Thymus (tissue), 11 donors: ENCODE measurements around the gene GALNTL6. TPM values are rescaled to one million over a fixed set of nuclear protein-coding genes. Genes with fewer than 3 reads are reported as not detected.

Experiments
- DNase-seq, 9 donors: peaks; one replicate each; pipeline ENCODE4 v3.0.0-alpha.2; 2013; ENCODE audit warnings: low spot score in 9 of 9, low read depth in 6 of 9, missing footprints in 1 of 9
- H3K27ac ChIP-seq, 2 donors: one replicate each; pipeline ENCODE4 v1.5.1; 2013; ENCODE audit warnings: control low read depth in 1 of 2, low read depth in 1 of 2, low read length in 1 of 2, mild to moderate bottlenecking in 1 of 2, moderate library complexity in 1 of 2
- H3K27me3 ChIP-seq, 2 donors: one replicate each; pipeline ENCODE4 v1.5.1; 2013; ENCODE audit warnings: low read length in 1 of 2; ENCODE audit not compliant: control insufficient read depth in 2 of 2, insufficient read depth in 1 of 2
- H3K36me3 ChIP-seq, 2 donors: one replicate each; pipeline ENCODE4 v1.5.1; 2013; ENCODE audit warnings: low read length in 1 of 2, mild to moderate bottlenecking in 1 of 2, moderate library complexity in 1 of 2; ENCODE audit not compliant: control insufficient read depth in 2 of 2, insufficient read depth in 2 of 2
- H3K4me1 ChIP-seq, 2 donors: one replicate each; pipeline ENCODE4 v1.5.1; 2013; ENCODE audit warnings: low read length in 2 of 2; ENCODE audit not compliant: control insufficient read depth in 2 of 2, insufficient read depth in 2 of 2
- H3K4me3 ChIP-seq, 2 donors: one replicate each; pipeline ENCODE4 v1.5.1; 2013; ENCODE audit warnings: low read length in 2 of 2, control low read depth in 1 of 2, mild to moderate bottlenecking in 1 of 2
- H3K9me3 ChIP-seq, 2 donors: one replicate each; pipeline ENCODE4 v1.5.1; 2013; ENCODE audit warnings: low read length in 1 of 2, mild to moderate bottlenecking in 1 of 2; ENCODE audit not compliant: control insufficient read depth in 2 of 2, insufficient read depth in 1 of 2
- WGBS: extraction: QIAGEN DNeasy Blood & Tissue Kit; methylation state at CpG from one replicate; pipeline ENCODE4 v1.1.7; 2013; 5-methylcytosine and 5-hydroxymethylcytosine counted together
- polyA plus RNA-seq: library from polyadenylated mRNA; stranded (reverse); fragments of 200-250 nt; gene quantifications from one replicate; pipeline ENCODE4 v1.2.3, GENCODE V29; 2013
- total RNA-seq: library from RNA; stranded (reverse); fragments of 120-200 nt; gene quantifications from one replicate; pipeline ENCODE4 v1.2.4, GENCODE V29; 2013
- donor health status: healthy.

The GALNTL6 gene
- total and polyA plus RNA-seq, 2 donors = 0.05 TPM

GRCh38 chr4:172631832-172632231 is 818.6 kb downstream of the GALNTL6 start:
- Histone ChIP-seq H3K9me3 (no peaks in the 10 kb centered on the region), H3K4me1 (no peaks in the 10 kb centered on the region)
- no peak for DNase-seq

GRCh38 chr4:172648471-172648870 is 835.3 kb downstream of the GALNTL6 start:
- DNase-seq = no peak
- Histone ChIP-seq H3K27me3 (no peaks in the 10 kb centered on the region), H3K4me1 (no peaks in the 10 kb centered on the region), H3K36me3 (no peaks in the 10 kb centered on the region), H3K4me3 (no peak overlapping the region), H3K9me3 (no peaks in the 10 kb centered on the region), H3K27ac (no peak overlapping the region)
- 96% methylated on average over 2 of the region's 2 CpGs for WGBS

More at GRCh38 chr4:172631832-172632231, 818.6 kb downstream of the GALNTL6 start:
- Histone ChIP-seq H3K27ac (no peak overlapping the region), H3K36me3 (no peaks in the 10 kb centered on the region), H3K27me3 (no peaks in the 10 kb centered on the region), H3K4me3 (no peak overlapping the region)

GRCh38 chr4:172649143-172649542 is 835.9 kb downstream of the GALNTL6 start:
- H3K4me1 ChIP-seq = no peaks in the 10 kb centered on the region
- no peak for DNase-seq
- no peaks in the 10 kb centered on the region for H3K27me3 ChIP-seq
- H3K36me3 ChIP-seq = no peaks in the 10 kb centered on the region
- H3K27ac ChIP-seq = no peak overlapping the region
- 91% methylated on average over 2 of the region's 2 CpGs for WGBS
- no peaks in the 10 kb centered on the region for H3K9me3 ChIP-seq
- H3K4me3 ChIP-seq = no peak overlapping the region

GRCh38 chr4:172650758-172651530 is 837.7 kb downstream of the GALNTL6 start:
- no peak overlapping the region for H3K27ac ChIP-seq
- no peak overlapping the region for H3K4me3 ChIP-seq
- WGBS = 88% methylated on average over 1 of the region's 1 CpG
- H3K36me3 ChIP-seq = no peaks in the 10 kb centered on the region
- H3K4me1 ChIP-seq = no peaks in the 10 kb centered on the region
- no peak for DNase-seq
- no peaks in the 10 kb centered on the region for H3K27me3 ChIP-seq
- H3K9me3 ChIP-seq = no peaks in the 10 kb centered on the region

- no peak overlapping the region for H3K4me3 ChIP-seq
- H3K36me3 ChIP-seq = no peaks in the 10 kb centered on the region
- no peaks in the 10 kb centered on the region for H3K9me3 ChIP-seq
- WGBS = 89% methylated on average over 2 of the region's 2 CpGs
- no peaks in the 10 kb centered on the region for H3K27me3 ChIP-seq
- H3K4me1 ChIP-seq = no peaks in the 10 kb centered on the region
- DNase-seq = no peak
- no peak overlapping the region for H3K27ac ChIP-seq
Observed at GRCh38 chr4:172651961-172652360, 838.8 kb downstream of the GALNTL6 start.

GRCh38 chr4:172652369-172652768 is 839.2 kb downstream of the GALNTL6 start:
- Histone ChIP-seq H3K36me3 (no peaks in the 10 kb centered on the region), H3K27me3 (no peaks in the 10 kb centered on the region), H3K4me3 (no peak overlapping the region), H3K9me3 (no peaks in the 10 kb centered on the region), H3K27ac (no peak overlapping the region), H3K4me1 (no peaks in the 10 kb centered on the region)
- 87% methylated on average over 1 of the region's 1 CpG for WGBS
- DNase-seq = no peak

GRCh38 chr4:172653676-172654075 is 840.5 kb downstream of the GALNTL6 start:
- Histone ChIP-seq H3K9me3 (no peaks in the 10 kb centered on the region), H3K4me3 (no peak overlapping the region)
- no peak for DNase-seq

GRCh38 chr4:172654457-172654856 is 841.3 kb downstream of the GALNTL6 start:
- DNase-seq = no peak
- no peaks in the 10 kb centered on the region for H3K4me1 ChIP-seq

More at GRCh38 chr4:172653676-172654075, 840.5 kb downstream of the GALNTL6 start:
- Histone ChIP-seq H3K4me1 (no peaks in the 10 kb centered on the region), H3K36me3 (no peaks in the 10 kb centered on the region), H3K27me3 (no peaks in the 10 kb centered on the region), H3K27ac (no peak overlapping the region)

GRCh38 chr4:172656055-172656454 is 842.9 kb downstream of the GALNTL6 start:
- 90% methylated on average over 5 of the region's 5 CpGs for WGBS
- Histone ChIP-seq H3K36me3 (no peaks in the 10 kb centered on the region), H3K4me3 (no peak overlapping the region), H3K27ac (no peak overlapping the region), H3K4me1 (no peaks in the 10 kb centered on the region), H3K9me3 (no peaks in the 10 kb centered on the region), H3K27me3 (no peaks in the 10 kb centered on the region)
- DNase-seq = no peak

More at GRCh38 chr4:172654457-172654856, 841.3 kb downstream of the GALNTL6 start:
- Histone ChIP-seq H3K4me3 (no peak overlapping the region), H3K27ac (no peak overlapping the region), H3K27me3 (no peaks in the 10 kb centered on the region), H3K9me3 (no peaks in the 10 kb centered on the region), H3K36me3 (no peaks in the 10 kb centered on the region)
- WGBS = 88% methylated on average over 3 of the region's 3 CpGs
